MM.1S (cell line): ENCODE measurements around the gene FBLN1.

Experiments
- DNase-seq: peaks from one replicate; pipeline ENCODE4 v3.0.0-alpha.2; 2015
- H2AFZ ChIP-seq: fragments of 300-600 bp; sonication (generic); 2 replicates; pipeline ENCODE4 v1.6.0; 2016; ENCODE audit warnings: antibody characterized with exemption, low read length
- H3F3A ChIP-seq: fragments of 300-600 bp; sonication (generic); 2 replicates; pipeline ENCODE4 v1.6.1; 2016; ENCODE audit warnings: mild to moderate bottlenecking, antibody characterized with exemption, low read length, moderate library complexity, mixed read lengths; ENCODE audit not compliant: insufficient read depth
- H3K27ac ChIP-seq: fragments of 300-600 bp; sonication (generic); 2 replicates; pipeline ENCODE4 v1.5.1; 2016; ENCODE audit warnings: mild to moderate bottlenecking, low read length
- H3K27me3 ChIP-seq: fragments of 300-600 bp; sonication (generic); replicated peaks from 2 replicates; pipeline ENCODE4 v1.6.0; 2016; ENCODE audit warnings: low read length; ENCODE audit not compliant: insufficient read depth
- H3K36me3 ChIP-seq: fragments of 300-600 bp; sonication (generic); replicated peaks from 2 replicates; pipeline ENCODE4 v1.6.1; 2016; ENCODE audit warnings: mild to moderate bottlenecking, low read length, mixed read lengths; ENCODE audit not compliant: insufficient read depth
- H3K4me1 ChIP-seq: fragments of 300-600 bp; sonication (generic); 2 replicates; pipeline ENCODE4 v1.6.1; 2016; ENCODE audit warnings: low read length, mixed read lengths
- H3K4me2 ChIP-seq: fragments of 300-600 bp; sonication (generic); 2 replicates; pipeline ENCODE4 v1.6.0; 2016; ENCODE audit warnings: low read depth, low read length
- H3K4me3 ChIP-seq: fragments of 300-600 bp; sonication (generic); 2 replicates; pipeline ENCODE4 v1.5.1; 2016; ENCODE audit warnings: low read length, mixed read lengths
- H3K79me2 ChIP-seq: fragments of 300-600 bp; sonication (generic); 2 replicates; pipeline ENCODE4 v1.6.1; 2016; ENCODE audit warnings: mixed run types, low read length, mixed read lengths
- H3K9ac ChIP-seq: fragments of 300-600 bp; sonication (generic); 2 replicates; pipeline ENCODE4 v1.6.1; 2016; ENCODE audit warnings: low read length, mixed read lengths
- H3K9me2 ChIP-seq: fragments of 300-600 bp; sonication (generic); replicated peaks from 2 replicates; pipeline ENCODE4 v1.6.1; 2016; ENCODE audit warnings: mild to moderate bottlenecking, low read length, mixed read lengths; ENCODE audit not compliant: insufficient read depth
- H3K9me3 ChIP-seq: fragments of 300-600 bp; sonication (generic); replicated peaks from 2 replicates; pipeline ENCODE4 v1.6.1; 2016; ENCODE audit warnings: mild to moderate bottlenecking, low read length, mixed read lengths; ENCODE audit not compliant: insufficient read depth
- H4K20me1 ChIP-seq: fragments of 300-600 bp; sonication (generic); 2 replicates; pipeline ENCODE4 v1.6.1; 2016; ENCODE audit warnings: mild to moderate bottlenecking, low read length, moderate library complexity, mixed read lengths; ENCODE audit not compliant: insufficient read depth
- EZH2 ChIP-seq: fragments of 300-600 bp; sonication (generic); optimal IDR thresholded peaks from 2 replicates; pipeline ENCODE3; 2017; ENCODE audit warnings: low read depth, mild to moderate bottlenecking, antibody characterized with exemption, low read length, mixed read lengths
- EZH2phosphoT487 ChIP-seq: fragments of 300-600 bp; sonication (generic); IDR thresholded peaks from 2 replicates; pipeline ENCODE4 v1.6.1; 2018; ENCODE audit warnings: antibody characterized with exemption, low read length
- TF ChIP-seq, protein P1 (sequence below): fragments of 300-600 bp; sonication (generic); IDR thresholded peaks from 2 replicates; pipeline ENCODE4 v1.5.1; 2016; ENCODE audit warnings: antibody characterized with exemption, low read length, mixed read lengths

The FBLN1 gene

DNA sequence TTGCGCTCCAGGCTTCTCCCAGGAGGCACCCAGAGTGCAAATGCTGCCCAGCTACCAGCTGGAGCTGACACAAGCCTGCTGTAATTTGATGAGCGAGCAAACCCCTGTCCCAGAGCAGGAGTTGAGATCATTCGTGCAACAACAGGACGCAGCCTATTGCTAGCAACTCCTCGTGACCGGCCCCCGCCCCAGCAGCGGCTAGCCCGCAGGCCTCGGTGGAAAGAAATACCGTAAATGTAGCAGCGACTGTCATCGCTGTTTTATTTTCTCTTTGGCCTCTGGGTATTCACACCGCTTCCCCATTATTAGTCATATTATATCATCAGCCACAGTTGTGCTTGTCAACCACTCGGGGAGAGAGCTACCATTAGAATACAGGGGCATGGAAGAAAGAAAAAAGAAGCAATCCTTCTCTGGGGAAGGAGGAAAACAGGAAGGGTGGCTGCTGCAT lies 109.8 kb downstream of the FBLN1 start:
- Histone ChIP-seq H3K27ac (no peak overlapping the region), H3K4me2 (peak overlapping the region; percentile 24; the same call in 1 of the 2 replicates)

DNA sequence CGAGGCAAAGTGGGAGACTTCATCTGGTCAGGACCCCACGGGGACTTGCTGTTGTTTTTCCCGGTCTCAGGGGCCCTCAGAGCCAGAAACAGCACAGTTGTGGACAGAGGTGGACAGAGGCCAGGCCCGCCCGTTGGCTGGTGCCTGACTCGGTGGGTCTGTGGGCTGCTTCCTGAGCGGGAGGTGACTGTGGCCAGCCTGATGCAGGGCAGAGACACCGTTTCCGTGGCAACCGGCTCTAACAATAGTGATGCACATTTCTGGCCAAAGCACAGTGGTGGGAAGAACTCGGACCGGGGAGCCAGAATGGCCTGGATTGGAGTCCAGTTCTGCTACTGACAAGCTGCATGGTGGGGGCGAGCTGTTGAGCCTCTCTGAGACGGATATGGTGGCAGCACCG lies 110.3 kb downstream of the FBLN1 start:
- no peak overlapping the region for H3K4me3 ChIP-seq
- peaks cover 43% of the 10 kb centered on the region for H3K27me3 ChIP-seq
- no peak overlapping the region for H2AFZ ChIP-seq

More for the DNA sequence above, 109.8 kb downstream of the FBLN1 start:
- Histone ChIP-seq H3K9me3 (no peaks in the 10 kb centered on the region), H3K9me2 (no peaks in the 10 kb centered on the region), H3K36me3 (no peaks in the 10 kb centered on the region), H3F3A (no peaks in the 10 kb centered on the region), H3K27me3 (peaks cover 38% of the 10 kb centered on the region), H3K79me2 (no peaks in the 10 kb centered on the region), H4K20me1 (no peaks in the 10 kb centered on the region), H2AFZ (no peak overlapping the region), H3K9ac (no peak overlapping the region), H3K4me1 (no peaks in the 10 kb centered on the region), H3K4me3 (peak overlapping the region; percentile 22)
- DNase-seq, result no peak
- TF ChIP-seq EZH2phosphoT487 (no peak), EZH2 (no peak)
- TF ChIP-seq, protein P1, sequence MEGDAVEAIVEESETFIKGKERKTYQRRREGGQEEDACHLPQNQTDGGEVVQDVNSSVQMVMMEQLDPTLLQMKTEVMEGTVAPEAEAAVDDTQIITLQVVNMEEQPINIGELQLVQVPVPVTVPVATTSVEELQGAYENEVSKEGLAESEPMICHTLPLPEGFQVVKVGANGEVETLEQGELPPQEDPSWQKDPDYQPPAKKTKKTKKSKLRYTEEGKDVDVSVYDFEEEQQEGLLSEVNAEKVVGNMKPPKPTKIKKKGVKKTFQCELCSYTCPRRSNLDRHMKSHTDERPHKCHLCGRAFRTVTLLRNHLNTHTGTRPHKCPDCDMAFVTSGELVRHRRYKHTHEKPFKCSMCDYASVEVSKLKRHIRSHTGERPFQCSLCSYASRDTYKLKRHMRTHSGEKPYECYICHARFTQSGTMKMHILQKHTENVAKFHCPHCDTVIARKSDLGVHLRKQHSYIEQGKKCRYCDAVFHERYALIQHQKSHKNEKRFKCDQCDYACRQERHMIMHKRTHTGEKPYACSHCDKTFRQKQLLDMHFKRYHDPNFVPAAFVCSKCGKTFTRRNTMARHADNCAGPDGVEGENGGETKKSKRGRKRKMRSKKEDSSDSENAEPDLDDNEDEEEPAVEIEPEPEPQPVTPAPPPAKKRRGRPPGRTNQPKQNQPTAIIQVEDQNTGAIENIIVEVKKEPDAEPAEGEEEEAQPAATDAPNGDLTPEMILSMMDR, result no peak

DNA sequence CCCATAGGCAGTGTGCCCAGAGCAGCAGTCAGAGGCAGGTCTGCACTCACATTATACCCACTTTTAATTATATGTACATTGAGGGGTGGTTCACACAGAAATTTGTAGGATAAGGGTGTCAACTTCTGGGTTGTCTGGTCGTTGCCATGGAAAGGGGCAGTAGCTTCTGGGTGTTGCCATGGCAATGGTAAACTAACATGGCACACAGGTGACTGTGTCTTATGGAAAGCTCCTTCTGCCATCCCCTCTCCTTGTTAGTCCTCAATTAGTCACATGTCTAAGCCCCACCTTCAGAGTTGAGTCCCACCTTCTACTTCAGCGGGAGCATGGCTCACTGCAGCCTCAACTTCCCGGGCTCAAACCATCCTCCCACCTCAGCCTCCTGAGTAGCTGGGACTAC lies 112.7 kb downstream of the FBLN1 start:
- Histone ChIP-seq H3K27me3 (peaks cover 33% of the 10 kb centered on the region), H4K20me1 (no peaks in the 10 kb centered on the region)
- no peak for DNase-seq

More for the DNA sequence above, 110.3 kb downstream of the FBLN1 start:
- Histone ChIP-seq H3K4me1 (no peaks in the 10 kb centered on the region), H3K27ac (no peak overlapping the region), H4K20me1 (no peaks in the 10 kb centered on the region), H3K9ac (no peak overlapping the region), H3K79me2 (no peaks in the 10 kb centered on the region), H3F3A (no peaks in the 10 kb centered on the region), H3K4me2 (peak overlapping the region; percentile 24; the same call in 1 of the 2 replicates), H3K9me3 (no peaks in the 10 kb centered on the region), H3K36me3 (no peaks in the 10 kb centered on the region), H3K9me2 (no peaks in the 10 kb centered on the region)
- no peak for DNase-seq
- TF ChIP-seq EZH2 (no peak), EZH2phosphoT487 (no peak)
- TF ChIP-seq, protein P1, result no peak

More for the DNA sequence above, 112.7 kb downstream of the FBLN1 start:
- H3K9me3 ChIP-seq, result no peaks in the 10 kb centered on the region
- H2AFZ ChIP-seq, result no peak overlapping the region
- H3K4me1 ChIP-seq, result no peaks in the 10 kb centered on the region
- no peaks in the 10 kb centered on the region for H3K79me2 ChIP-seq
- no peaks in the 10 kb centered on the region for H3K9me2 ChIP-seq
- TF ChIP-seq, protein P1, result no peak
- TF ChIP-seq EZH2phosphoT487 (no peak), EZH2 (no peak)
- no peaks in the 10 kb centered on the region for H3F3A ChIP-seq
- H3K27ac ChIP-seq, result no peak overlapping the region
- H3K36me3 ChIP-seq, result no peaks in the 10 kb centered on the region
- H3K9ac ChIP-seq, result no peak overlapping the region
- no peak overlapping the region for H3K4me2 ChIP-seq
- no peak overlapping the region for H3K4me3 ChIP-seq
